ENCODE measurements around the gene PPP1R10.

PPP1R10 gene

DNA sequence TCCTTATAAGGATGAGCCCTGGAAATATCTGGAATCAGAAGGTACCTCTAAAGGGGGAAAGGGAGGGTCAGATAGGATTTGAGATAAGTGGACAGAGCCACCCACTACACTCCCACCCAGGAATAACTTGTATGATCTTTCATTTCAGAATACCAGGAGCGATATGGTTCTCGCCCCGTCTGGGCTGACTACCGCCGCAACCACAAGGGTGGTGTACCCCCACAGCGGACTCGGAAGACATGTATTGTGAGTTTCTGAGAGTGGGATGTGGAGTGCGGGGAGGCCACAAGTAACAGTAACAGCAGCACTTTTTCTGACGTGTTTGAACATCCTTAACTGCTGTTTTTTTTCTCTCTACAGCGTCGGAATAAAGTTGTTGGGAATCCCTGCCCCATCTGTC, 2.5 kb upstream of the PPP1R10 start:
- Histone ChIP-seq H3K4me1 (ENCODE audit: control insufficient read depth in 2 of 2, insufficient read depth in 1 of 2, low read depth in 1 of 2, low read length in 2 of 2) (peaks cover 6 to 7% of the 10 kb centered on the region in 2 donors), H3K4me3 (ENCODE audit: low read length in 2 of 2) (no peak overlapping the region), H3K4ac (ENCODE audit: low read length) (no peak overlapping the region), H3K14ac (ENCODE audit: low read length) (no peak overlapping the region), H3K27me3 (ENCODE audit: control insufficient read depth in 3 of 3, insufficient read depth in 3 of 3, low read depth in 1 of 3, low read length in 3 of 3) (no peaks in the 10 kb centered on the region), H3K36me3 (replicated peaks in 1 of 2; ENCODE audit: control insufficient read depth in 2 of 2, insufficient read depth in 2 of 2, low read length in 2 of 2) (peaks cover 10 to 71% of the 10 kb centered on the region in 2 donors), H4K8ac (ENCODE audit: low read depth, low read length) (no peak overlapping the region), H3K79me1 (ENCODE audit: low read depth, low read length) (no peaks in the 10 kb centered on the region), H4K91ac (ENCODE audit: low read depth, low read length, poor library complexity) (no peak overlapping the region), H3K4me2 (ENCODE audit: insufficient read depth, low read length, poor library complexity, severe bottlenecking) (no peak overlapping the region), H3K23ac (ENCODE audit: low read depth, low read length, poor library complexity) (no peak overlapping the region), H3K18ac (ENCODE audit: low read length) (no peak overlapping the region), H2BK15ac (ENCODE audit: low read length) (no peak overlapping the region), H2BK120ac (ENCODE audit: low read depth, low read length) (no peak overlapping the region), H3K9ac (ENCODE audit: low read depth, low read length, poor library complexity) (no peak overlapping the region), H2BK5ac (ENCODE audit: low read length) (no peak overlapping the region), H2AK5ac (ENCODE audit: low read depth, low read length) (no peak overlapping the region), H2AFZ (ENCODE audit: low read length) (no peak overlapping the region), H3K9me3 (replicated peaks in 1 of 2; ENCODE audit: control insufficient read depth in 2 of 2, insufficient read depth in 1 of 2, low read depth in 1 of 2, low read length in 2 of 2) (no peaks in the 10 kb centered on the region), H2BK12ac (ENCODE audit: low read length) (no peak overlapping the region), H3K27ac (replicated peaks; ENCODE audit: low read length) (no peak overlapping the region)
- WGBS, 2 donors (ENCODE audit: extremely low coverage in 2 of 2, insufficient read length in 2 of 2, insufficient replicate concordance in 1 of 2) = no CpG with 5 or more reads among the region's 11 CpGs
- no peak for DNase-seq (ENCODE audit: low spot score)

DNA sequence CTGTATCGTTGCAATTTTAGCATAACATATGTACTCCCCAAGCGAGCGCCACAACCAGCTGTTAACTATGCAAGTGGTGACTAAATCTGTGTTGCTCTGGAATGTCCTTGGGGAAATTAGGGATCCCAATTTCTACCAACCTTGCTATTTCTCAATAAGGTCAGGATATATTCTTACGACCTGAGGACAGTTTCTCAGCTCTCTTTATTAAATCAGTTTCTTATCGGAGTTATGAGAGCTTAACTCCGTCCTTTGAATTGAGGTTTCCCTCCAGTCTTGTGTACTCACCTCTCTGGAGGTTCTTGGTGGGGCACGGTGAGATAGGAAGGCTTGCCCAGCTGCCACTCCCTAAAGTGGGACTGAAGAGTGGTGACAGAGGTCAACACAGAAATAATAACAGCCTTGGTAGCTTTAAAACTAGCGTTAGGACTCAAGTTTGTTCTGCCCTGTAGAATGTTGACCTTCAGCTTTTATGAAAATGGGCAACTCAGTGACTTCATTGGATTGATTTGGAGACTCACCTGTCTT, 1.3 kb upstream of the PPP1R10 start:
- Histone ChIP-seq H3K14ac (ENCODE audit: low read length) (no peak overlapping the region), H2BK5ac (ENCODE audit: low read length) (no peak overlapping the region), H3K36me3 (replicated peaks in 1 of 2; ENCODE audit: control insufficient read depth in 2 of 2, insufficient read depth in 2 of 2, low read length in 2 of 2) (peaks cover 10 to 71% of the 10 kb centered on the region in 2 donors), H3K79me1 (ENCODE audit: low read depth, low read length) (peaks cover 2% of the 10 kb centered on the region), H4K8ac (ENCODE audit: low read depth, low read length) (no peak overlapping the region), H3K9me3 (replicated peaks in 1 of 2; ENCODE audit: control insufficient read depth in 2 of 2, insufficient read depth in 1 of 2, low read depth in 1 of 2, low read length in 2 of 2) (no peaks in the 10 kb centered on the region), H3K18ac (ENCODE audit: low read length) (no peak overlapping the region), H3K4me2 (ENCODE audit: insufficient read depth, low read length, poor library complexity, severe bottlenecking) (peak overlapping the region; percentile 45), H3K4me3 (ENCODE audit: low read length in 2 of 2) (peak overlapping the region; percentile 73 to 87), H2BK12ac (ENCODE audit: low read length) (no peak overlapping the region), H2BK15ac (ENCODE audit: low read length) (no peak overlapping the region), H3K23ac (ENCODE audit: low read depth, low read length, poor library complexity) (no peak overlapping the region), H3K27ac (replicated peaks; ENCODE audit: low read length) (no peak overlapping the region), H3K4me1 (ENCODE audit: control insufficient read depth in 2 of 2, insufficient read depth in 1 of 2, low read depth in 1 of 2, low read length in 2 of 2) (peaks cover 10 to 11% of the 10 kb centered on the region in 2 donors), H3K27me3 (ENCODE audit: control insufficient read depth in 3 of 3, insufficient read depth in 3 of 3, low read depth in 1 of 3, low read length in 3 of 3) (no peaks in the 10 kb centered on the region), H2AFZ (ENCODE audit: low read length) (peak overlapping the region; percentile 81), H2AK5ac (ENCODE audit: low read depth, low read length) (no peak overlapping the region), H3K9ac (ENCODE audit: low read depth, low read length, poor library complexity) (no peak overlapping the region), H2BK120ac (ENCODE audit: low read depth, low read length) (no peak overlapping the region), H3K4ac (ENCODE audit: low read length) (no peak overlapping the region), H4K91ac (ENCODE audit: low read depth, low read length, poor library complexity) (no peak overlapping the region)
- no peak for DNase-seq (ENCODE audit: low spot score)
- no CpG with 5 or more reads among the region's 8 CpGs for WGBS, 2 donors (ENCODE audit: extremely low coverage in 2 of 2, insufficient read length in 2 of 2, insufficient replicate concordance in 1 of 2)

DNA sequence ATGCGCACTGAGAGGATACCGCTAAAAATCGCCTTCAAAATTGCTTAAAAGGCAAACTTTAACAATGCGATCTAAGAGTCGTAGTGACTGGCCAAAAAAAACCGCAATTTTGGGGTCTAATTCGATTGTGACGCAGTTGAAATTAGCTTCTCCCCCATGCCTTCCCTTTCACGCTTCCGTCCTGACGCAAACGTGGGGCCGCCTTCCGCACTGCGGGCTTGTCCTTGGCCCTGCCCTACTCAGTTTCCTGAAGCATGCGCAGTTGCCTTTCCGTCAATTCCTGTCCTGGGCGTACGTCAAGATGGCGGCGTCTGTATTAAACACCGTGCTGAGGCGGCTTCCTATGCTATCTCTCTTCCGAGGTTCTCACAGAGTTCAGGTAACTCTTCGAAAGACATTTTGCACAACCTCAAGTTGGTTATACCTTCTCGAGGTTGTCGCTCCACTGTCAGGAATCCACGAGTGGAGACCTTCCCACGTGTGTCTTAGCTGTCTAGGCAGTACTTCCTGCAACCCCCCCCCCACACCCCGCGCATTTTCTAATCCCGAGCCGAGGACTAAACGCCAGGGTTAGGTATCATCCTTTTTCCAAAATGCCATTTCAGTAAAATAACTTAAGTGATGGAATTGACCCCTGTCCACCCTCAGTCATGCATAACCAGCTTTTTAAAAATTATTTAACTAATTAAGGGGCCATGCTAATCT, 674 bp upstream of the PPP1R10 start, which contains the start of gene MRPS18B:
Gene MRPS18B (plus strand): TSS at position 276 of the 705 bp plus-strand sequence. CDS start 26 bp downstream, at position 302.
- H3K4me3 ChIP-seq (ENCODE audit: low read length in 2 of 2) = peak within 1 kb of the TSS; percentile 73 to 88
- DNase-seq (ENCODE audit: low spot score) = peak; percentile 98
- H2BK15ac ChIP-seq (ENCODE audit: low read length) = no peak within 1 kb of the TSS
- H2BK5ac ChIP-seq (ENCODE audit: low read length) = no peak within 1 kb of the TSS
- no peak within 1 kb of the TSS for H3K18ac ChIP-seq (ENCODE audit: low read length)
- H3K4ac ChIP-seq (ENCODE audit: low read length) = no peak within 1 kb of the TSS
- H3K36me3 ChIP-seq (replicated peaks in 1 of 2; ENCODE audit: control insufficient read depth in 2 of 2, insufficient read depth in 2 of 2, low read length in 2 of 2) = peaks cover 8 to 71% of the 10 kb centered on the region in 2 donors
- no peak within 1 kb of the TSS for H3K23ac ChIP-seq (ENCODE audit: low read depth, low read length, poor library complexity)
- no peak within 1 kb of the TSS for H4K8ac ChIP-seq (ENCODE audit: low read depth, low read length)
- no CpG with 5 or more reads among the region's 34 CpGs for WGBS, 2 donors (ENCODE audit: extremely low coverage in 2 of 2, insufficient read length in 2 of 2, insufficient replicate concordance in 1 of 2)
- no peaks in the 10 kb centered on the region for H3K27me3 ChIP-seq (ENCODE audit: control insufficient read depth in 3 of 3, insufficient read depth in 3 of 3, low read depth in 1 of 3, low read length in 3 of 3)
- H2BK12ac ChIP-seq (ENCODE audit: low read length) = no peak within 1 kb of the TSS
- peak within 1 kb of the TSS; percentile 81 for H2AFZ ChIP-seq (ENCODE audit: low read length)
- H3K27ac ChIP-seq (replicated peaks; ENCODE audit: low read length) = peak within 1 kb of the TSS; percentile 69
- no peaks in the 10 kb centered on the region for H3K9me3 ChIP-seq (replicated peaks in 1 of 2; ENCODE audit: control insufficient read depth in 2 of 2, insufficient read depth in 1 of 2, low read depth in 1 of 2, low read length in 2 of 2)
- no peak within 1 kb of the TSS for H2BK120ac ChIP-seq (ENCODE audit: low read depth, low read length)
- H2AK5ac ChIP-seq (ENCODE audit: low read depth, low read length) = no peak within 1 kb of the TSS
- peak within 1 kb of the TSS; percentile 66 for H3K4me2 ChIP-seq (ENCODE audit: insufficient read depth, low read length, poor library complexity, severe bottlenecking)
- H3K14ac ChIP-seq (ENCODE audit: low read length) = no peak within 1 kb of the TSS
- no peak within 1 kb of the TSS for H4K91ac ChIP-seq (ENCODE audit: low read depth, low read length, poor library complexity)
- H3K4me1 ChIP-seq (ENCODE audit: control insufficient read depth in 2 of 2, insufficient read depth in 1 of 2, low read depth in 1 of 2, low read length in 2 of 2) = peaks cover 11% of the 10 kb centered on the region in 2 donors
- peak within 1 kb of the TSS; percentile 89 for H3K9ac ChIP-seq (ENCODE audit: low read depth, low read length, poor library complexity)
- peaks cover 2% of the 10 kb centered on the region for H3K79me1 ChIP-seq (ENCODE audit: low read depth, low read length)

DNA sequence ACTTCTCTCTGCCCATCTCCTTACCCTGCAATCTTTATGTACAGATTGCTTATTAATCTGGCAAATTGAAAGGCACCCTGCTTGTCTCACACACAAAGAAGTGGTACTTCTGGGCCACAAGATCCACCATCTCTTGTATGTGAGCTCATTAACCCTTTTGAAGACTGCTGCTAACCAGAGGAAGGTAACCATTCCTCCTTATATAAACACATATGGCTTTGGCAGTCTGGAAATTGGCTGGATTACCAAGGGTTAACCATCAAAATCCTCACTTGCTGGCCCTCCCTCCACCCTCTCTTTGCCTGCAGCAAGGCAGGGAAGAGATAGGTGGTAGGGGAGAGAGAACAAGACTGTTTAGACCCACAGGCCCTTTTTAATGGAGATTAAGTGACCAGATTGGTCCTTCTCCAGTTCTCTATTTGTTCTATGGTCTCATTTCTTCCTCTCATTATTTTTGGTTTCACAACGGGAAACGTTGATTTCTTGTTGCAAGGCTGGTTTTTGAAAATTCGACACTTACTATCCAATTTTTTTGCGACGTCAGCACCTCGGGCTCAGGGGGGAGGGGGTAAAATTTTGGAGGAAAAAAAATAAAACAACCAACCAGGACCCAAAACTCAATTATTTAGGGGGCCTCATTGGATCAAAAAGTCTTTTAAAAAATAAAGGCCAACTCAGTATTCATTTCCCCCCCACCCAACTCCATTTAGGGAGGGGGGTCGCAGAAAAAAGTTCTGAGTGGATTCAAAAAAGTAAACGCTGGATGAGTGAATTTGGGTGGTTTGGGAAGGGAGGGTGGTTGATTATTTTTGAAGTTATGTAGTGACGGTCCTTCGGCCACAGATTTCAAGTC, 859 bp downstream of the PPP1R10 start:
- Histone ChIP-seq H2AK5ac (ENCODE audit: low read depth, low read length) (no peak overlapping the region), H3K4me3 (ENCODE audit: low read length in 2 of 2) (peak overlapping the region; percentile 73 to 88), H2AFZ (ENCODE audit: low read length) (no peak overlapping the region), H3K79me1 (ENCODE audit: low read depth, low read length) (peaks cover 2% of the 10 kb centered on the region), H4K8ac (ENCODE audit: low read depth, low read length) (no peak overlapping the region), H2BK12ac (ENCODE audit: low read length) (no peak overlapping the region), H3K18ac (ENCODE audit: low read length) (no peak overlapping the region), H2BK15ac (ENCODE audit: low read length) (no peak overlapping the region), H2BK5ac (ENCODE audit: low read length) (no peak overlapping the region), H2BK120ac (ENCODE audit: low read depth, low read length) (no peak overlapping the region), H3K4me1 (ENCODE audit: control insufficient read depth in 2 of 2, insufficient read depth in 1 of 2, low read depth in 1 of 2, low read length in 2 of 2) (peaks cover 11% of the 10 kb centered on the region in 2 donors), H3K9me3 (replicated peaks in 1 of 2; ENCODE audit: control insufficient read depth in 2 of 2, insufficient read depth in 1 of 2, low read depth in 1 of 2, low read length in 2 of 2) (no peaks in the 10 kb centered on the region), H3K4ac (ENCODE audit: low read length) (no peak overlapping the region), H3K27ac (replicated peaks; ENCODE audit: low read length) (peak overlapping the region; percentile 82), H3K36me3 (replicated peaks in 1 of 2; ENCODE audit: control insufficient read depth in 2 of 2, insufficient read depth in 2 of 2, low read length in 2 of 2) (peaks cover 7 to 68% of the 10 kb centered on the region in 2 donors), H3K9ac (ENCODE audit: low read depth, low read length, poor library complexity) (peak overlapping the region; percentile 89), H3K4me2 (ENCODE audit: insufficient read depth, low read length, poor library complexity, severe bottlenecking) (peak overlapping the region; percentile 66), H3K27me3 (ENCODE audit: control insufficient read depth in 3 of 3, insufficient read depth in 3 of 3, low read depth in 1 of 3, low read length in 3 of 3) (no peaks in the 10 kb centered on the region), H3K14ac (ENCODE audit: low read length) (no peak overlapping the region), H4K91ac (ENCODE audit: low read depth, low read length, poor library complexity) (no peak overlapping the region), H3K23ac (ENCODE audit: low read depth, low read length, poor library complexity) (no peak overlapping the region)
- peak; percentile 31 for DNase-seq (ENCODE audit: low spot score)
- 100% methylated on average over 1 of the region's 10 CpGs; no CpG with 5 or more reads in 1 of the 2 donors for WGBS, 2 donors (ENCODE audit: extremely low coverage in 2 of 2, insufficient read length in 2 of 2, insufficient replicate concordance in 1 of 2)

All from neuronal stem cell (in vitro differentiated cells).